SK-N-SH (cell line): ENCODE measurements around the gene CCDC57. TPM values are rescaled to one million over a fixed set of nuclear protein-coding genes. Genes with fewer than 3 reads are reported as not detected.
A peak's percentile ranks its signal among the peaks of the same experiment; 100 is the strongest.
"Not testable (repeated sequence)": the region's sequence is repeated elsewhere in the genome, so short reads cannot be mapped to it uniquely, and the experiment has no call there.

Source experiments
- CTCF ChIA-PET: fragments of 300-600, 350-600 bp; formaldehyde crosslinking; extraction: SDS; loops from one replicate; lab custom pipeline; 2021; lab: Yijun Ruan, JAX
- POLR2A ChIA-PET: fragments of 350-600 bp; sonication (Branson Sonifier 250); formaldehyde crosslinking; extraction: SDS; loops from one replicate; lab custom pipeline; 2020; ENCODE audit warnings: antibody characterized with exemption, inconsistent platforms; lab: Yijun Ruan, JAX
- DNase-seq: peaks from one replicate; pipeline ENCODE4 v3.0.0; 2012
- H2AFZ ChIP-seq: fragments of 200-600 bp; sonication (generic); 2 replicates; pipeline ENCODE4 v1.8.1; 2016; ENCODE audit warnings: antibody characterized with exemption, mild to moderate bottlenecking, low read depth
- H3F3A ChIP-seq: fragments of 200-600 bp; sonication (generic); replicated peaks from 2 replicates; pipeline ENCODE3; 2016; ENCODE audit warnings: antibody characterized with exemption, mild to moderate bottlenecking; ENCODE audit not compliant: insufficient read depth
- H3K27ac ChIP-seq, 2 experiments: fragments of 200-500 bp in 1 of 2; fragments of 200-600 bp in 1 of 2; sonication (Bioruptor generic) in 1 of 2; sonication (generic), shearing (Covaris generic) in 1 of 2; 2 replicates each; pipeline versions ENCODE4 v1.5.1 to v1.6.1; 2014 to 2016; ENCODE audit warnings: low read depth in 2 of 2, inconsistent platforms in 1 of 2, low read length in 1 of 2, mild to moderate bottlenecking in 1 of 2, mixed read lengths in 1 of 2
- H3K27me3 ChIP-seq: fragments of 200-600 bp; sonication (generic), shearing (Covaris generic); 2 replicates; pipeline ENCODE4 v1.6.1; 2016; ENCODE audit warnings: mixed run types; ENCODE audit not compliant: insufficient read depth
- H3K36me3 ChIP-seq, 2 experiments: fragments of 200-500 bp in 1 of 2; fragments of 200-600 bp in 1 of 2; sonication (Bioruptor generic) in 1 of 2; sonication (generic) in 1 of 2; replicated peaks in 1 of 2; 2 replicates each; pipeline versions ENCODE3 to v1.5.1; 2014 to 2016; ENCODE audit warnings: low read length in 1 of 2, mild to moderate bottlenecking in 1 of 2; ENCODE audit not compliant: insufficient read depth in 2 of 2, control insufficient read depth in 1 of 2
- H3K4me1 ChIP-seq, 2 experiments: fragments of 200-500 bp in 1 of 2; fragments of 200-600 bp in 1 of 2; sonication (Bioruptor generic) in 1 of 2; sonication (generic), shearing (Covaris generic) in 1 of 2; 2 replicates each; pipeline versions ENCODE4 v1.5.1 to v1.6.1; 2014 to 2016; ENCODE audit warnings: low read depth in 1 of 2, low read length in 1 of 2, mixed run types in 1 of 2; ENCODE audit not compliant: insufficient read depth in 2 of 2, control insufficient read depth in 1 of 2
- H3K4me2 ChIP-seq: fragments of 200-600 bp; sonication (generic), shearing (Covaris generic); 2 replicates; pipeline ENCODE4 v1.6.1; 2017; ENCODE audit warnings: mixed run types
- H3K4me3 ChIP-seq, 2 experiments: fragments of 200-500 bp in 1 of 2; fragments of 200-600 bp in 1 of 2; sonication (Bioruptor generic) in 1 of 2; sonication (generic), shearing (Covaris generic) in 1 of 2; 2 replicates each; pipeline versions ENCODE4 v1.5.1 to v1.8.1; 2014 to 2016; ENCODE audit warnings: low read depth in 2 of 2, inconsistent platforms in 1 of 2, low read length in 1 of 2, mild to moderate bottlenecking in 1 of 2, mixed read lengths in 1 of 2, moderate library complexity in 1 of 2
- H3K79me2 ChIP-seq: fragments of 200-600 bp; sonication (generic); 2 replicates; pipeline ENCODE4 v1.8.1; 2017; ENCODE audit warnings: mild to moderate bottlenecking; ENCODE audit not compliant: insufficient read depth
- H3K9ac ChIP-seq: fragments of 200-600 bp; sonication (generic); 2 replicates; pipeline ENCODE4 v1.6.1; 2017; ENCODE audit warnings: mixed run types
- H3K9me2 ChIP-seq: fragments of 200-600 bp; sonication (generic); 2 replicates; pipeline ENCODE4 v1.6.1; 2017; ENCODE audit warnings: mixed run types
- H3K9me3 ChIP-seq: fragments of 200-600 bp; sonication (generic); 2 replicates; pipeline ENCODE4 v1.6.1; 2017; ENCODE audit warnings: mixed run types, mild to moderate bottlenecking, moderate library complexity
- H4K20me1 ChIP-seq: fragments of 200-600 bp; sonication (generic); 2 replicates; pipeline ENCODE4 v1.6.1; 2017; ENCODE audit warnings: mild to moderate bottlenecking, mixed run types; ENCODE audit not compliant: insufficient read depth
- FOSL2 ChIP-seq: IDR thresholded peaks from 2 replicates; pipeline ENCODE4 v1.4.0; 2012; ENCODE audit warnings: low read depth, mild to moderate bottlenecking, moderate library complexity, borderline replicate concordance
- FOXJ3 ChIP-seq: sonication (generic); formaldehyde crosslinking; IDR thresholded peaks from 2 replicates; pipeline ENCODE4 v1.5.1; 2020; ENCODE audit warnings: mild to moderate bottlenecking, missing genetic modification reagents
- MEF2A ChIP-seq: IDR thresholded peaks from 2 replicates; pipeline ENCODE4 v1.4.0; 2012; ENCODE audit warnings: low read depth, borderline replicate concordance
- NFIC ChIP-seq: IDR thresholded peaks from 2 replicates; pipeline ENCODE4 v1.4.0; 2012; ENCODE audit warnings: borderline replicate concordance
- PBX3 ChIP-seq: IDR thresholded peaks from 2 replicates; pipeline ENCODE4; 2012
- POLR2AphosphoS5 ChIP-seq: IDR thresholded peaks from 2 replicates; pipeline ENCODE4 v1.6.1; 2012; ENCODE audit warnings: low read depth, low read length
- SIN3A ChIP-seq: IDR thresholded peaks from 2 replicates; pipeline ENCODE4 v1.6.1; 2012; ENCODE audit warnings: low read depth, mild to moderate bottlenecking, low read length, moderate library complexity, borderline replicate concordance
- TCF12 ChIP-seq: IDR thresholded peaks from 2 replicates; pipeline ENCODE4 v1.4.0; 2012
- TEAD4 ChIP-seq: IDR thresholded peaks from 2 replicates; pipeline ENCODE4 v1.4.0; 2012; ENCODE audit warnings: mild to moderate bottlenecking, borderline replicate concordance; ENCODE audit not compliant: insufficient read depth
- USF2 ChIP-seq: fragments of 150-350 bp; IDR thresholded peaks from 2 replicates; pipeline ENCODE4 v1.6.1; 2017; ENCODE audit warnings: antibody characterized with exemption, low read length, low read depth, borderline replicate concordance
- ZBTB33 ChIP-seq: IDR thresholded peaks from 2 replicates; pipeline ENCODE4 v1.4.0; 2012; ENCODE audit warnings: low read depth, borderline replicate concordance
- WGBS: methylation state at CpG from one replicate; pipeline ENCODE4 v1.1.6; 2017; ENCODE audit warnings: low lambda C conversion rate; 5-methylcytosine and 5-hydroxymethylcytosine counted together
- polyA plus RNA-seq, 3 experiments: library from polyadenylated mRNA; depleted of rRNA; stranded (reverse); fragments of >200 nt; gene quantifications; 2 replicates each; pipeline ENCODE4 v1.2.3, GENCODE V29; 2012
- TF ChIP-seq, protein P1 (sequence below): IDR thresholded peaks from 2 replicates; pipeline ENCODE4 v1.6.1; 2012; ENCODE audit warnings: mild to moderate bottlenecking, low read depth, low read length, moderate library complexity

CCDC57 gene
- polyA plus RNA-seq, 1 of the 3 experiments (the other 2 are of a cell fraction), result 68.6 TPM

GRCh38 chr17:82212331-82213250, at the start of gene CCDC57 (continued):
- TF ChIP-seq ZBTB33, result no peak
- TF ChIP-seq USF2, result no peak
- TF ChIP-seq, protein P1, sequence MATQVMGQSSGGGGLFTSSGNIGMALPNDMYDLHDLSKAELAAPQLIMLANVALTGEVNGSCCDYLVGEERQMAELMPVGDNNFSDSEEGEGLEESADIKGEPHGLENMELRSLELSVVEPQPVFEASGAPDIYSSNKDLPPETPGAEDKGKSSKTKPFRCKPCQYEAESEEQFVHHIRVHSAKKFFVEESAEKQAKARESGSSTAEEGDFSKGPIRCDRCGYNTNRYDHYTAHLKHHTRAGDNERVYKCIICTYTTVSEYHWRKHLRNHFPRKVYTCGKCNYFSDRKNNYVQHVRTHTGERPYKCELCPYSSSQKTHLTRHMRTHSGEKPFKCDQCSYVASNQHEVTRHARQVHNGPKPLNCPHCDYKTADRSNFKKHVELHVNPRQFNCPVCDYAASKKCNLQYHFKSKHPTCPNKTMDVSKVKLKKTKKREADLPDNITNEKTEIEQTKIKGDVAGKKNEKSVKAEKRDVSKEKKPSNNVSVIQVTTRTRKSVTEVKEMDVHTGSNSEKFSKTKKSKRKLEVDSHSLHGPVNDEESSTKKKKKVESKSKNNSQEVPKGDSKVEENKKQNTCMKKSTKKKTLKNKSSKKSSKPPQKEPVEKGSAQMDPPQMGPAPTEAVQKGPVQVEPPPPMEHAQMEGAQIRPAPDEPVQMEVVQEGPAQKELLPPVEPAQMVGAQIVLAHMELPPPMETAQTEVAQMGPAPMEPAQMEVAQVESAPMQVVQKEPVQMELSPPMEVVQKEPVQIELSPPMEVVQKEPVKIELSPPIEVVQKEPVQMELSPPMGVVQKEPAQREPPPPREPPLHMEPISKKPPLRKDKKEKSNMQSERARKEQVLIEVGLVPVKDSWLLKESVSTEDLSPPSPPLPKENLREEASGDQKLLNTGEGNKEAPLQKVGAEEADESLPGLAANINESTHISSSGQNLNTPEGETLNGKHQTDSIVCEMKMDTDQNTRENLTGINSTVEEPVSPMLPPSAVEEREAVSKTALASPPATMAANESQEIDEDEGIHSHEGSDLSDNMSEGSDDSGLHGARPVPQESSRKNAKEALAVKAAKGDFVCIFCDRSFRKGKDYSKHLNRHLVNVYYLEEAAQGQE, result peak; percentile 69; the same call in 1 of the 2 replicates
- TF ChIP-seq MEF2A, result no peak
- TF ChIP-seq FOSL2, result no peak
- 0 out of 2 replicates have a peak, but pooled peaks have one; percentile 18 for TF ChIP-seq POLR2AphosphoS5
- no peak for TF ChIP-seq FOXJ3 (CRISPR knock-in tag)

DNA sequence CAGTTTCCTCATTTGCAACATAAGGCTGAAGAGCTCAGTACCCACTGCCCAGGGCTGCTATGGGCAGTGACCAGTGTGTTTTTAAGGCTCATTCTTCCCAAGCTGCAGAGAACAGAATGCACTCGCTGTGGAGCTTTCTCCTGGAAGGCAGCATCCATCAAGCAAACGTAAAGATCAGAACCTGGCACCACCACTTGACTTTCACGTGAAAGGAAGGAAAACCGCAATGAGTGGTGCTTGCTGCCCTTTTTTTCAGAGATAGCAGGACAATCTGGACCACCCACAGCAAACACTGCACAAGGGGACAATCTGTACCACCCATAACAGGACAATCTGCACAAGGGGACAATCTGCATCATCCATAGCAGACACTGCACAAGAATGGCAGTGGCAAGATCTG, 49.7 kb upstream of the CCDC57 start:
- H3K79me2 ChIP-seq, result peaks cover 100% of the 10 kb centered on the region
- no peak overlapping the region for H2AFZ ChIP-seq
- no peaks in the 10 kb centered on the region for H3K9me3 ChIP-seq
- H3K27ac ChIP-seq, result no peak overlapping the region
- no peak for TF ChIP-seq NFIC
- no peak for TF ChIP-seq PBX3
- TF ChIP-seq SIN3A, result no peak
- TF ChIP-seq TEAD4, result no peak
- no peak for TF ChIP-seq TCF12
- 97% methylated on average over 4 of the region's 4 CpGs for WGBS
- no peak overlapping the region for H3K4me3 ChIP-seq
- H4K20me1 ChIP-seq, result peaks cover 97% of the 10 kb centered on the region
- H3K4me2 ChIP-seq, result no peak overlapping the region
- peaks cover 80 to 99% of the 10 kb centered on the region in 2 experiments for H3K36me3 ChIP-seq
- DNase-seq, result no peak
- CTCF ChIA-PET, result interaction anchor here (0.8 to 1.4 kb wide), 6 partner anchors 11 to 515 kb away, joined by 3 to 7 read pairs (median 4); partner anchors contain the start of gene CSNK1D
- H3K27me3 ChIP-seq, result no peaks in the 10 kb centered on the region
- H3F3A ChIP-seq, result peaks cover 29% of the 10 kb centered on the region
- POLR2A ChIA-PET, result no interaction called here
- H3K9ac ChIP-seq, result no peak overlapping the region
- H3K9me2 ChIP-seq, result no peaks in the 10 kb centered on the region
- peaks cover 6 to 9% of the 10 kb centered on the region in 2 experiments; a peak in 3 of 4 replicates for H3K4me1 ChIP-seq

- peaks cover 100% of the 10 kb centered on the region for H3K79me2 ChIP-seq
- H3K4me2 ChIP-seq, CTCF ChIA-PET, POLR2A ChIA-PET, H2AFZ ChIP-seq, H3K9me2 ChIP-seq, H3K9me3 ChIP-seq, H3K27me3 ChIP-seq, H3K27ac ChIP-seq, H3K4me1 ChIP-seq, H3K4me3 ChIP-seq, DNase-seq, H3K9ac ChIP-seq: not testable (repeated sequence)
- WGBS, result 98% methylated on average over 8 of the region's 8 CpGs
- H3F3A ChIP-seq, result peaks cover 30% of the 10 kb centered on the region
- peaks cover 97% of the 10 kb centered on the region for H4K20me1 ChIP-seq
- H3K36me3 ChIP-seq, result peaks cover 85 to 99% of the 10 kb centered on the region in 2 experiments
These were observed 47.6 kb upstream of the CCDC57 start for GRCh38 chr17:82259972-82260961.
